ENCODE measurements around the gene C12orf75.
"Not testable (repeated sequence)": the region's sequence is repeated elsewhere in the genome, so short reads cannot be mapped to it uniquely, and the experiment has no call there.

Gene C12orf75

GRCh38 chr12:105396983-105397382 is 66.5 kb downstream of the C12orf75 start:
- no peak for DNase-seq
- in situ Hi-C loops (cut with HindIII; ENCODE audit: low pct_ligation_motif_present, low pct_unique_long_range_greater_than_20kb, low sequenced_read_pairs), result no loop called here

- in situ Hi-C loops (cut with HindIII; ENCODE audit: low pct_ligation_motif_present, low pct_unique_long_range_greater_than_20kb, low sequenced_read_pairs), result no loop called here
- no peak for DNase-seq
Measured at GRCh38 chr12:105398930-105399329, 68.4 kb downstream of the C12orf75 start.

GRCh38 chr12:105399428-105400081 is 69.1 kb downstream of the C12orf75 start:
- DNase-seq, result no peak
- in situ Hi-C loops (cut with HindIII; ENCODE audit: low pct_ligation_motif_present, low pct_unique_long_range_greater_than_20kb, low sequenced_read_pairs), result no loop called here

GRCh38 chr12:105400227-105400626 is 69.7 kb downstream of the C12orf75 start:
- in situ Hi-C loops (cut with HindIII; ENCODE audit: low pct_ligation_motif_present, low pct_unique_long_range_greater_than_20kb, low sequenced_read_pairs), result no loop called here

GRCh38 chr12:105401198-105401597 is 70.7 kb downstream of the C12orf75 start:
- in situ Hi-C loops (cut with HindIII; ENCODE audit: low pct_ligation_motif_present, low pct_unique_long_range_greater_than_20kb, low sequenced_read_pairs), result no loop called here

More at GRCh38 chr12:105400227-105400626, 69.7 kb downstream of the C12orf75 start:
- no peak for DNase-seq

GRCh38 chr12:105402366-105402765 is 71.9 kb downstream of the C12orf75 start:
- no peak for DNase-seq
- in situ Hi-C loops (cut with HindIII; ENCODE audit: low pct_ligation_motif_present, low pct_unique_long_range_greater_than_20kb, low sequenced_read_pairs), result no loop called here

More at GRCh38 chr12:105401198-105401597, 70.7 kb downstream of the C12orf75 start:
- no peak for DNase-seq

GRCh38 chr12:105403095-105403494 is 72.6 kb downstream of the C12orf75 start:
- DNase-seq, result no peak
- in situ Hi-C loops (cut with HindIII; ENCODE audit: low pct_ligation_motif_present, low pct_unique_long_range_greater_than_20kb, low sequenced_read_pairs), result no loop called here

GRCh38 chr12:105404134-105404533 is 73.6 kb downstream of the C12orf75 start:
- in situ Hi-C loops (cut with HindIII; ENCODE audit: low pct_ligation_motif_present, low pct_unique_long_range_greater_than_20kb, low sequenced_read_pairs); DNase-seq: not testable (repeated sequence)

- in situ Hi-C loops (cut with HindIII; ENCODE audit: low pct_ligation_motif_present, low pct_unique_long_range_greater_than_20kb, low sequenced_read_pairs), result no loop called here
- DNase-seq, result no peak
Measured at GRCh38 chr12:105406497-105406896, 76.0 kb downstream of the C12orf75 start.

- no peak for DNase-seq
- in situ Hi-C loops (cut with HindIII; ENCODE audit: low pct_ligation_motif_present, low pct_unique_long_range_greater_than_20kb, low sequenced_read_pairs), result no loop called here
Measured at GRCh38 chr12:105409279-105409678, 78.8 kb downstream of the C12orf75 start.

GRCh38 chr12:105409801-105410471 is 79.4 kb downstream of the C12orf75 start:
- in situ Hi-C loops (cut with HindIII; ENCODE audit: low pct_ligation_motif_present, low pct_unique_long_range_greater_than_20kb, low sequenced_read_pairs), result no loop called here
- no peak for DNase-seq

GRCh38 chr12:105413911-105414487 is 83.5 kb downstream of the C12orf75 start:
- in situ Hi-C loops (cut with HindIII; ENCODE audit: low pct_ligation_motif_present, low pct_unique_long_range_greater_than_20kb, low sequenced_read_pairs), result no loop called here
- DNase-seq, result no peak

GRCh38 chr12:105417732-105418131 is 87.2 kb downstream of the C12orf75 start:
- DNase-seq, result peak; percentile 33
- in situ Hi-C loops (cut with HindIII; ENCODE audit: low pct_ligation_motif_present, low pct_unique_long_range_greater_than_20kb, low sequenced_read_pairs), result no loop called here

- in situ Hi-C loops (cut with HindIII; ENCODE audit: low pct_ligation_motif_present, low pct_unique_long_range_greater_than_20kb, low sequenced_read_pairs), result no loop called here
- DNase-seq, result peak; percentile 92
Measured at GRCh38 chr12:105418229-105418628, 87.7 kb downstream of the C12orf75 start.

GRCh38 chr12:105418821-105419291 is 88.4 kb downstream of the C12orf75 start:
- DNase-seq, result no peak

GRCh38 chr12:105419606-105420005 is 89.1 kb downstream of the C12orf75 start:
- in situ Hi-C loops (cut with HindIII; ENCODE audit: low pct_ligation_motif_present, low pct_unique_long_range_greater_than_20kb, low sequenced_read_pairs), result no loop called here
- DNase-seq, result no peak

More at GRCh38 chr12:105418821-105419291, 88.4 kb downstream of the C12orf75 start:
- in situ Hi-C loops (cut with HindIII; ENCODE audit: low pct_ligation_motif_present, low pct_unique_long_range_greater_than_20kb, low sequenced_read_pairs), result no loop called here

- in situ Hi-C loops (cut with HindIII; ENCODE audit: low pct_ligation_motif_present, low pct_unique_long_range_greater_than_20kb, low sequenced_read_pairs), result no loop called here
- no peak for DNase-seq
Measured at GRCh38 chr12:105420046-105420445, 89.6 kb downstream of the C12orf75 start.

GRCh38 chr12:105420659-105421240 is 90.3 kb downstream of the C12orf75 start:
- DNase-seq, result peak; percentile 80
- in situ Hi-C loops (cut with HindIII; ENCODE audit: low pct_ligation_motif_present, low pct_unique_long_range_greater_than_20kb, low sequenced_read_pairs), result no loop called here

All from ACHN (cell line).